ENCODE results near the gene ADGRG7. TPM values are rescaled to one million over a fixed set of nuclear protein-coding genes. Genes with fewer than 3 reads are reported as not detected.

ADGRG7 gene
- total RNA-seq, 1 donor from 2014 or later, result not detected

DNA sequence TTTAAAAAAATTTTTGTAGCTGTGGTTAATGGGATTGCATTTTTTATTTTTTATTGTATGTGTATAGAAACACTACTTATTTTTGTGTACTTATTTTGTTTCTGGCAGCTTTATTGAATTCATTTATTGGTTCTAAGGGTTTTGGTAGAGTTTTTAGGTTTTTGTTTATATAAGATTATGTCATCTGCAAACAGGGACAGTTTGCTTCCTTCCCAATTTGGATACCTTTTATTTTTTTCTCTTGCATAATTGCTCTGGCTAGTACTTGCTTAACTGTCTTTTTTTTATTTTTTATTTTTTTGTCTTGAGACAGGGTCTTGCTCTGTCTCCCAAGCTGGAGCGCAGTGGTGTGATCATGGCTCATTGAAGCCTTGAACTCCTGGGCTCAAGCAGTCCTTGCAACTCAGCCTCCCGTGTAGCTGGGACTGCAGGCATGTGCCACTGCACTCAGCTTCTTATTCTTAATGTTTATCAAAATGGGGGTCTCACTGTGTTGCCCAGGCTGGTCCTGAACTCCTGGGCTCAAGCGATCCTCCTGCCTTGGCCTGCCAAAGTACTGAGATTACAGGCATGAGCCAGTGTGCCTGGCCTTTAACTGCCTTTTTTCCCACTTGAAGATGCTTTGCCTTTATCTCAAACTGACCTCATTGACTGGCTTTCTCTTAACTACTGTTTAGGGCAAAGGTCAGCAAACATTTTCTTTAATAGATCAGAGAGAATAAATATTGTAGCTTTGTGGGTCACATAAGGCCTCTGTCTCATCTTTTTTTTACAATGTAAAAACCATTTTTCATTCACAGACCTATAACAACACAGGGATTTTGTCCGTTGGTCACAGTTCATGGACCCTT lies 108.5 kb downstream of the ADGRG7 start:
- Mint-ChIP-seq H3K36me3 (ENCODE audit: low read depth) (peaks cover 41% of the 10 kb centered on the region), H3K4me1 (ENCODE audit: low read depth) (peaks cover 63% of the 10 kb centered on the region), H3K27me3 (ENCODE audit: low read depth) (no peaks in the 10 kb centered on the region), H3K4me3 (ENCODE audit: unreplicated experiment) (no peak overlapping the region), H3K9me3 (ENCODE audit: low read depth) (no peaks in the 10 kb centered on the region), H3K27ac (ENCODE audit: unreplicated experiment) (peak overlapping the region; percentile 63)
- DNase-seq (ENCODE audit: low spot score), result no peak
- no peak for TF ChIP-seq CTCF (IDR thresholded peaks at IDR 0.05)

DNA sequence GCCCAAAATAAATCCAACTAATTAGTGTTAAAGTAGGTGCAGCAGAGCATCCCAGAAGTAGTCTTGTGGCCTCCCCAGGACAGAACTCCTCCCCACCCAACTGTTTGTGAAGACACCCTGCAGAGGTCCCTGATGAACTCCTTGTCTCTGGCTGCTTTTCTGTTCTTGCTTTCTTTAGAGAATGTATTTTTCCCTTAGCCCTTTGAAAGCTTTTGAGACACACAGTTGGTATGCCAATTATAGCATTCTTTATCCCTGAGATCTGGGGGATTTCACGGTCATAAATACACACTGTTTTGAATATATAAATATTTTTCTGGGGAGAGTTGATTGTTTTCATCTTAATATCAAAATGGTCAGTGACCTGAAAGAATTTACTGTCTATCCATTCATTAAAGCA lies 109.7 kb downstream of the ADGRG7 start:
- DNase-seq (ENCODE audit: low spot score), result no peak
- Mint-ChIP-seq H3K27ac (ENCODE audit: unreplicated experiment) (peak overlapping the region; percentile 67), H3K4me1 (ENCODE audit: low read depth) (peaks cover 53% of the 10 kb centered on the region), H3K4me3 (ENCODE audit: unreplicated experiment) (no peak overlapping the region), H3K36me3 (ENCODE audit: low read depth) (peaks cover 40% of the 10 kb centered on the region), H3K27me3 (ENCODE audit: low read depth) (no peaks in the 10 kb centered on the region), H3K9me3 (ENCODE audit: low read depth) (no peaks in the 10 kb centered on the region)
- TF ChIP-seq CTCF (IDR thresholded peaks at IDR 0.05), result no peak

DNA sequence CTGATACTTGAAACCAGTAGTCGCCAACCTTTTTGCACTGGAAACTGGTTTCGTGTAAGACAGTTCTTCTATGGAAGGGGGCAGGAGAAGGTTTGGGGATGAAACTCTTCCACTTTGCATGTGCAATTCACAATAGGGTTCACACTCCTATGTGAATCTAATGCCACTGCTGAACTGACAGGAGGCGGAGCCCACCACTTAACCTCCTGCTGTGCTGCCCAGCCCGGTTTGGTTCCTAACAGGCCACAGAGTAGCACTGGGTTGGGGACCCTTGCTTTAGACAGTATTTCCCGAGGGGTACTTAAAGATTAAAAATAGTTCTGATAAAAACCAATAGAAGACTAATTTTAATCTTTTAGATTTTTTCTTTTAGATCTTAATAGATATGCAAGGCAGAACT lies 111.0 kb downstream of the ADGRG7 start:
- TF ChIP-seq CTCF (IDR thresholded peaks at IDR 0.05), result no peak
- Mint-ChIP-seq H3K27ac (ENCODE audit: unreplicated experiment) (peak overlapping the region; percentile 51), H3K36me3 (ENCODE audit: low read depth) (peaks cover 36% of the 10 kb centered on the region), H3K4me3 (ENCODE audit: unreplicated experiment) (no peak overlapping the region), H3K9me3 (ENCODE audit: low read depth) (no peaks in the 10 kb centered on the region), H3K4me1 (ENCODE audit: low read depth) (peaks cover 44% of the 10 kb centered on the region), H3K27me3 (ENCODE audit: low read depth) (no peaks in the 10 kb centered on the region)
- DNase-seq (ENCODE audit: low spot score), result no peak

- TF ChIP-seq CTCF (IDR thresholded peaks at IDR 0.05), result no peak
- H3K27ac Mint-ChIP-seq (ENCODE audit: unreplicated experiment), result no peak overlapping the region
- no peaks in the 10 kb centered on the region for H3K9me3 Mint-ChIP-seq (ENCODE audit: low read depth)
- DNase-seq (ENCODE audit: low spot score), result no peak
- H3K27me3 Mint-ChIP-seq (ENCODE audit: low read depth), result no peaks in the 10 kb centered on the region
- peaks cover 36% of the 10 kb centered on the region for H3K36me3 Mint-ChIP-seq (ENCODE audit: low read depth)
- H3K4me1 Mint-ChIP-seq (ENCODE audit: low read depth), result peaks cover 31% of the 10 kb centered on the region
- no peak overlapping the region for H3K4me3 Mint-ChIP-seq (ENCODE audit: unreplicated experiment)
These were observed 116.6 kb downstream of the ADGRG7 start for GRCh38 chr3:100725935-100726513.

GRCh38 chr3:100726706-100727105 lies 117.3 kb downstream of the ADGRG7 start:
- Mint-ChIP-seq H3K4me1 (ENCODE audit: low read depth) (peaks cover 33% of the 10 kb centered on the region), H3K36me3 (ENCODE audit: low read depth) (peaks cover 31% of the 10 kb centered on the region), H3K9me3 (ENCODE audit: low read depth) (no peaks in the 10 kb centered on the region), H3K27me3 (ENCODE audit: low read depth) (no peaks in the 10 kb centered on the region), H3K4me3 (ENCODE audit: unreplicated experiment) (no peak overlapping the region), H3K27ac (ENCODE audit: unreplicated experiment) (peak overlapping the region; percentile 28)
- TF ChIP-seq CTCF (IDR thresholded peaks at IDR 0.05), result no peak
- no peak for DNase-seq (ENCODE audit: low spot score)

Measured in chondrocyte (in vitro differentiated cells).